ENCODE data around the gene ODAD3. TPM values are rescaled to one million over a fixed set of nuclear protein-coding genes. Genes with fewer than 3 reads are reported as not detected.
"Not testable (repeated sequence)": the region's sequence is repeated elsewhere in the genome, so short reads cannot be mapped to it uniquely, and the experiment has no call there.

ODAD3 gene
- total RNA-seq, 4 donors from 2014 or later: 1.5 TPM; not detected in 3

DNA sequence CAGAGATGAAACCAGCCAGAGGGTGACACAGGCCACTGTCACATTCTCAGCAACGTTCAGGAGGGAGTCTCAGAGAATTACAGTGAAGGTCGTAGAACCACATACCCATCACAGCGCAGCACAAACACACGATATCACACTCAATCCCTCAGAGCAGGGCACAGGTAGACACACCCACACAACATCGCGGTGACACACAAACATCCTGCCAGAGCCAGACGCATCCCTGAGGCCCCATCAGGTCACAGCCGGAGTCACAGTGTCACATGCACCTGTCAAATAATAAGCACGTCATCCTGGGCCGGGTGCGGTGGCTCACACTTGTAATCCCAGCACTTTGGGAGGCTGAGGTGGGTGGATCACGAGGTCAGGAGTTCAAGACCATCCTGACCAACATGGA is 28.5 kb upstream of the ODAD3 start:
- no peak for DNase-seq
- no peaks in the 10 kb centered on the region for H3K4me1 ChIP-seq
- H3K9me3 ChIP-seq: no peaks in the 10 kb centered on the region
- H3K27me3 ChIP-seq: no peaks in the 10 kb centered on the region
- H3K27ac ChIP-seq: no peak overlapping the region
- H3K36me3 ChIP-seq: no peaks in the 10 kb centered on the region
- no peak for TF ChIP-seq POLR2A (IDR thresholded peaks at IDR 0.05)
- TF ChIP-seq, protein P1, sequence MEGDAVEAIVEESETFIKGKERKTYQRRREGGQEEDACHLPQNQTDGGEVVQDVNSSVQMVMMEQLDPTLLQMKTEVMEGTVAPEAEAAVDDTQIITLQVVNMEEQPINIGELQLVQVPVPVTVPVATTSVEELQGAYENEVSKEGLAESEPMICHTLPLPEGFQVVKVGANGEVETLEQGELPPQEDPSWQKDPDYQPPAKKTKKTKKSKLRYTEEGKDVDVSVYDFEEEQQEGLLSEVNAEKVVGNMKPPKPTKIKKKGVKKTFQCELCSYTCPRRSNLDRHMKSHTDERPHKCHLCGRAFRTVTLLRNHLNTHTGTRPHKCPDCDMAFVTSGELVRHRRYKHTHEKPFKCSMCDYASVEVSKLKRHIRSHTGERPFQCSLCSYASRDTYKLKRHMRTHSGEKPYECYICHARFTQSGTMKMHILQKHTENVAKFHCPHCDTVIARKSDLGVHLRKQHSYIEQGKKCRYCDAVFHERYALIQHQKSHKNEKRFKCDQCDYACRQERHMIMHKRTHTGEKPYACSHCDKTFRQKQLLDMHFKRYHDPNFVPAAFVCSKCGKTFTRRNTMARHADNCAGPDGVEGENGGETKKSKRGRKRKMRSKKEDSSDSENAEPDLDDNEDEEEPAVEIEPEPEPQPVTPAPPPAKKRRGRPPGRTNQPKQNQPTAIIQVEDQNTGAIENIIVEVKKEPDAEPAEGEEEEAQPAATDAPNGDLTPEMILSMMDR (IDR thresholded peaks at IDR 0.05): no peak
- no peak overlapping the region for H3K4me3 ChIP-seq

DNA sequence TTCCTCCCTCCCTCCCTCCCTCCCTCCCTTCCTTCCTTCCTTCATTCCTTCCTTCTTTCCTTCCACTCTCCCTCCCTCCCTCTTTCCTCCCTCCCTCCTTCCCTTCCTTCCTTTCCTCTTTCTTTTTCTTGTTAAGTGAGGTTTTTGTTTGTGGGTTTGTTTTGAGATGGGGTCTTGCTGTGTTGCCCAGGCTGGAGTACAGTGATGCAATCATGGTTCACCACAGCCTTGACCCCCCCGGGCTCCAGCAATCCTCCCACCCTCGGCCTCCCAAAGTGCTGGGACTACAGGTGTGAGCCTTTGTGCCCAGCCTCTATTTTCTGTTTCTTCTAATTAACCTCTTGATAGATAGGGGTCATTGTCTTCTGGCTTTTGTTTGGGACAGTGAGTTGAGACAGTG is 26.5 kb upstream of the ODAD3 start:
- Histone ChIP-seq H3K27me3 (no peaks in the 10 kb centered on the region), H3K4me3 (no peak overlapping the region)
- no peak for DNase-seq

DNA sequence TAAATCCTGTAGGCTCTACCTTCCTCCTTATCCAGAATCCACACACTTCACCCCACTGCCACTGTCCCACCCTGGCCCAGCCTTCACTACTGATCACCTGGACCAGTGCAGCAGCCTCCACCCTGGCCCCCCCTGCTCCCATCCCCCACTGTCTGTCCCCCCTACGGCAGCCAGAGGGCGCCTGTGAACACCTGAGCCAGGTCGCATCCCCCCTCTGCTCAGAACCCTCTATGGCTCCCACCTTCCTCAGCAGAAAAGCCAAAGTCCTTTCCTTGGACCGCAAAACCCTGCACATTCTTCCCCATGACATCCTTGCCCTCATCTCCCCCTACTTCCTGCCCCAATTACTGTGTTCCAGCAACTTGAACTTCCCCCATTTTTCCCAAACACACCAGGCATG is 25.3 kb upstream of the ODAD3 start:
- Histone ChIP-seq H3K36me3 (no peaks in the 10 kb centered on the region), H3K27ac (no peak overlapping the region)
- TF ChIP-seq POLR2A (IDR thresholded peaks at IDR 0.05): no peak
- TF ChIP-seq, protein P1 (IDR thresholded peaks at IDR 0.05): peak in 1 of 6 experiments; percentile 15

More for the DNA sequence above, 26.5 kb upstream of the ODAD3 start:
- no peaks in the 10 kb centered on the region for H3K9me3 ChIP-seq
- no peaks in the 10 kb centered on the region for H3K4me1 ChIP-seq
- H3K36me3 ChIP-seq: no peaks in the 10 kb centered on the region
- H3K27ac ChIP-seq: no peak overlapping the region
- TF ChIP-seq, protein P1 (IDR thresholded peaks at IDR 0.05): no peak
- TF ChIP-seq POLR2A (IDR thresholded peaks at IDR 0.05): no peak

DNA sequence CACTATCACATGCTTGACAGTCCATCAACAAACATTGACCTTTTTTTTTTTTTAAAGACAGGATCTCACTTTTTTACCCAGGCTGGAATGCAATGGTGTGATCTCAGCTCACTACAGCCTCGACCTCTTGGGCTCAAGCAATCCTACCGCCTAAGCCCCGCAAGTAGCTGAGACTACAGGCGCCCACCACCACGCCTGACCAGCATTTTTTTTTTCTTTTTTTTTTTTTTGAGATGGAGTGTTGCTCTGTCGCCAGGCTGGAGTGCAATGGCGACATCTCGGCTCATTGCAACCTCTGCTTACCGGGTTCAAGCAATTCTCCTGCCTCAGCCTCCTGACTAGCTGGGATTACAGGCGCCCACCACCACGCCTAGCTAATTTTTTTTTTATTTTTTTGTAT is 24.0 kb upstream of the ODAD3 start:
- H3K9me3 ChIP-seq, H3K4me3 ChIP-seq, H3K36me3 ChIP-seq, DNase-seq, H3K27ac ChIP-seq, H3K4me1 ChIP-seq, H3K27me3 ChIP-seq: not testable (repeated sequence)

More for the DNA sequence above, 25.3 kb upstream of the ODAD3 start:
- Histone ChIP-seq H3K27me3 (no peaks in the 10 kb centered on the region), H3K4me3 (no peak overlapping the region), H3K9me3 (no peaks in the 10 kb centered on the region), H3K4me1 (no peaks in the 10 kb centered on the region)
- no peak for DNase-seq

DNA sequence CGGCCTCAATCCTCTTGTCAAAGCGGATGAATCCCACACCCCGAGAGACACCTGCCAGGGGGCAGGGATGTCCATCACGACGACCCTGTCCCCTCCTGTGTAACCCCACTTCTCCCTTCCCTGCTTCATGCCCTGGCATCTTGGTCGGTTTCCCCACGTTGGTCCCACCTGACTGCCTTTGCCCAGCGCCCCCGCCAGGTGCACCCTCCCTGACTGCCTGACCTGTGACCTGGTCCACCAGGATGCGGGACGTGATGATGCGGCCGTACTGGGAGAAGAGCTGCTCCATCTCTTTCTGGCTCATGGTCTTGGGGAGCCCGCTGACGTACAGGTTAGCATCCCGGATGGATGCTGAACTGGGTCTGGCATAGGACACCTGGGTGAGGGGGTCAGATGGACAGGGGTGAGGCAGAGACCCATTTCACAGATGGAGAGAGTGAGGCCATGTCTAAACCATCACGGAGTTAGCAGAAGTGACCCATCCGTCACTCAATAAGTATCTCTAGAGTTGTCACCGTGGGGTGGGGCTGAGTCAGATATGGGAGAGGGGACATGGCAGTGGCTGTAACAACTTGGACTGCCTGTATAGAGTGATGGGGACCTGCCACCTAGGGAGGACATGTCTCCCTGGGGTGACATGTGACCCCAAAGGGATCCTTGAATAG is 23.4 kb upstream of the ODAD3 start:
- no peak overlapping the region for H3K27ac ChIP-seq
- no peak overlapping the region for H3K4me3 ChIP-seq
- H3K27me3 ChIP-seq: no peaks in the 10 kb centered on the region
- no peaks in the 10 kb centered on the region for H3K9me3 ChIP-seq
- no peak for TF ChIP-seq POLR2A (IDR thresholded peaks at IDR 0.05)
- TF ChIP-seq, protein P1 (IDR thresholded peaks at IDR 0.05): no peak
- no peaks in the 10 kb centered on the region for H3K4me1 ChIP-seq
- DNase-seq: no peak
- H3K36me3 ChIP-seq: no peaks in the 10 kb centered on the region

DNA sequence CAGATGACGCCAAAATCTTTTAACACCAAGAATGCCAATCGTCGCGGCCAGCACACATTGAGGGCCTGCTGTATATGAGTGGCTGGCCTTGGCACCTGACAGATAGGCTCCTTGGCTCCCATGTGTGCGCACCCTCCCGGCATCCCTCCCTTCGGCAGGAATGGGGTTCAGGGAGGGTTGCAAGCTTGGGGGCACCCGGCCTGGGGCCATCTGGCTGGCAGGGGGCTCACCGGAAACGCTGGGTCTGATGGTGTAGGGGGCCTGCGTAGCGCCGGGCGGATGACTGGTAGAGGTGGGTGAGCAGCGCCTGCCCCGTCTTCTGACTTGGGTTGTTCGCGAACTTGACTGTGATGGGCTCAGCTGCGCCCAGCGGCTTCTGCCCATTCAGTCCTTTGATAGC is 22.9 kb upstream of the ODAD3 start:
- TF ChIP-seq POLR2A (IDR thresholded peaks at IDR 0.05): no peak
- TF ChIP-seq, protein P1 (IDR thresholded peaks at IDR 0.05): no peak
- no peaks in the 10 kb centered on the region for H3K27me3 ChIP-seq
- H3K4me3 ChIP-seq: no peak overlapping the region
- no peak for DNase-seq
- no peaks in the 10 kb centered on the region for H3K4me1 ChIP-seq
- H3K9me3 ChIP-seq: no peaks in the 10 kb centered on the region
- H3K36me3 ChIP-seq: no peaks in the 10 kb centered on the region
- no peak overlapping the region for H3K27ac ChIP-seq
